Activated CD4-positive, alpha-beta memory T cell treated with anti-CD3 and anti-CD28 coated beads for 36 hours (primary cell): Measurements from ENCODE around the gene BTBD2. TPM values are rescaled to one million over a fixed set of nuclear protein-coding genes. Genes with fewer than 3 reads are reported as not detected.

Experiments used
- CTCF ChIA-PET: fragments of 350-600 bp; sonication (Branson Sonifier 250); formaldehyde crosslinking; loops from one replicate; lab custom pipeline; 2021; ENCODE audit warnings: antibody characterized with exemption, inconsistent platforms; lab: Charles Lee
- POLR2A ChIA-PET: fragments of 350-600 bp; sonication (Branson Sonifier 250); formaldehyde crosslinking; loops from one replicate; lab custom pipeline; 2021; ENCODE audit warnings: antibody characterized with exemption; lab: Charles Lee
- DNase-seq: peaks from one replicate; pipeline ENCODE4 v3.0.0-alpha.2; 2020
- H3K27ac Mint-ChIP-seq: one replicate; pipeline ENCODE4 v1.8.0; 2021; ENCODE audit warnings: mixed read lengths
- H3K27me3 Mint-ChIP-seq: one replicate; pipeline ENCODE4 v1.8.0; 2021; ENCODE audit warnings: mixed read lengths
- H3K36me3 Mint-ChIP-seq: one replicate; pipeline ENCODE4 v1.8.0; 2021; ENCODE audit warnings: mixed read lengths
- H3K4me1 Mint-ChIP-seq: one replicate; pipeline ENCODE4 v1.8.0; 2021; ENCODE audit warnings: low read depth, mixed read lengths
- H3K4me3 Mint-ChIP-seq: one replicate; pipeline ENCODE4 v1.8.0; 2021; ENCODE audit warnings: mild to moderate bottlenecking, mixed read lengths
- H3K9me3 Mint-ChIP-seq: one replicate; pipeline ENCODE4 v1.8.0; 2021; ENCODE audit warnings: mixed read lengths
- intact Hi-C: fragments of 100-400 bp; cut with micrococcal nuclease; formaldehyde crosslinking; loops from one replicate; pipeline ENCODE4 v1.15.1; 2023
- total RNA-seq, 2 experiments: library from RNA; stranded (reverse); gene quantifications; one replicate each; pipeline ENCODE4 v1.2.3, GENCODE V29; 2021

Gene BTBD2
- total RNA-seq, 2 experiments from 2014 or later, result 37.3 to 42.9 TPM

DNA sequence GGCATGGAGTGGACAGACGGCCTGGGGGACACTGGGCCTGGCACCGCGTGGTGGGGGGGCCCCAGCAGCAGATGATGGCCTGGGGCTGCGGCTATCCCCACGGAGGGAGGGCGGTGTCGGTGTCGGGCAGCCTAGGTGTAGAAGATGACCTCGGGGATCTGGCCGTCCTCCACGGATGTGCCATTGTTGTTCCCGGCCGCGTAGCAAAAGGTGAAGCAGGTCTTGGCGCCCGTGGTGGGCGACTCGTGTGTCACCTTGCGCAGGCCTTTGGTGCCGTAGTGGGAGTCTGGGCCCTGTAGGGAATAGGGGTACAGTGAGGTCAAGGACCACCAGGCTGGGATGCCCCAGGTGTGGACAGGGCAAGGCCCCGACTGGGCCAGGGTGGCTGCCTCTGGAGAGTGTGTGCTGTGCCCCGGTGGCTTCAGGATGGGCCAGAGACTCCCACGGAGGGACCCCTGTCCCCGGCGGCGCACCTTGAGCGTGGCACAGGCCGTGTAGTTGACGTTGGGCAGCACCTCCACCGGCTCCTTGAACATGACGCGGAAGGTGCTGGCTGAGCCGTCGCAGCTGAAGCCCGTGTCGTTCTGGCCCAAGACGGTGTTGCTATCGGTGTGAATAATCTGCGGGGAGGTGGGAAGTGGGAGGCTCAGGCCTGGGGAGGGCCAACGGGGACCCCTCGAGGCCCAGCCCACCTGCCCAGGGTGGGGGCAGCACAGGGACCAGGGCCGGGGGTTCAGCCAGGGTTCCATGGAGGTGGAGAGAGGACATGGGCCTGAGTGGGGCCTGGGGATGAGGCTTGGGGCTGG is 29.0 kb downstream of the BTBD2 start:
- intact Hi-C loops, result no loop called here
- ChIA-PET CTCF (no interaction called here), POLR2A (interaction anchor here (0.6 kb wide), 1 partner anchor 48 kb away, joined by 3 read pairs; no protein-coding TSS in a partner anchor)
- H3K9me3 Mint-ChIP-seq, result no peaks in the 10 kb centered on the region
- no peak overlapping the region for H3K27ac Mint-ChIP-seq
- no peak for DNase-seq
- H3K27me3 Mint-ChIP-seq, result no peaks in the 10 kb centered on the region
- peaks cover 20% of the 10 kb centered on the region for H3K36me3 Mint-ChIP-seq
- H3K4me3 Mint-ChIP-seq, result no peak overlapping the region
- H3K4me1 Mint-ChIP-seq, result no peaks in the 10 kb centered on the region

DNA sequence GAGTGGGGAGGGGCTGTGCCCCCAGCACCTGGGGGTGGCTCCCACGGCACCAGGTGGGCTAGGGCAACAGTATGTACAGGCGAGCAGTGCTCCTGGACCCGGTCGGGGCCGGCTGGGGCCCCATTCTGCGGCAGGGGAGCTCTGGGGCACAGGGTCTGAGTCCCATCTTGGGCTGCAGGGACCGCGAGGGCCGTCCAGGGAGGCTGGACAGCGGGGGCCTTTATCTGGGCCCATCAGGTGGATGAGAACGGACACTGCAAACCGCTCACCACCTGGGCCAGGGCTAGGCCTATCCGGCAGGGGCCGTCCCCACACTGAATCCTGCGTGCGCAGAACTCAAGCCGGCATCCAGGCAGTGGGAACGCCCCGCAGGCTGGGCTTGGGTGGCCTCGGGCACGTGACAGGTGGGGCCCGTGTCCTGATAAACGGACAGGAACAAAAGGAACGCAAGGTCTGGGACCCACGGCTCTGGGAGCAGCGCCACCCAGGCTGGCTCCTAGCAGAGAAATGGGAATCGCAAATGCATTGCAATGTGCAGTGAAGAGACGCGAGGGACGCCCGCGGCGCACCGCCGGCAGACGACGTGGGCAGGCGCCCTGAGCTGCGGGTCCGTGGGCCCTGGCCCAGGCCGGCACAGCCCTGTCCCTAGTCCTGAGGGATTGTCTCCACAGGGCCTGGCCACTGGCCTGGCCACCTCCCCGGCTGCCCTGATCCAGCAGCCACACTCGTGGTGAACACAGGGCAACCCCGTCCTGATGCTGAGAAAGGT is 29.7 kb downstream of the BTBD2 start:
- H3K36me3 Mint-ChIP-seq, result peaks cover 24% of the 10 kb centered on the region
- intact Hi-C loops, result no loop called here
- H3K4me3 Mint-ChIP-seq, result no peak overlapping the region
- ChIA-PET CTCF (no interaction called here), POLR2A (interaction anchor here (0.6 kb wide), 1 partner anchor 47 kb away, joined by 3 read pairs; no protein-coding TSS in a partner anchor)
- no peaks in the 10 kb centered on the region for H3K27me3 Mint-ChIP-seq
- no peak for DNase-seq
- H3K9me3 Mint-ChIP-seq, result no peaks in the 10 kb centered on the region
- H3K27ac Mint-ChIP-seq, result no peak overlapping the region
- H3K4me1 Mint-ChIP-seq, result no peaks in the 10 kb centered on the region

DNA sequence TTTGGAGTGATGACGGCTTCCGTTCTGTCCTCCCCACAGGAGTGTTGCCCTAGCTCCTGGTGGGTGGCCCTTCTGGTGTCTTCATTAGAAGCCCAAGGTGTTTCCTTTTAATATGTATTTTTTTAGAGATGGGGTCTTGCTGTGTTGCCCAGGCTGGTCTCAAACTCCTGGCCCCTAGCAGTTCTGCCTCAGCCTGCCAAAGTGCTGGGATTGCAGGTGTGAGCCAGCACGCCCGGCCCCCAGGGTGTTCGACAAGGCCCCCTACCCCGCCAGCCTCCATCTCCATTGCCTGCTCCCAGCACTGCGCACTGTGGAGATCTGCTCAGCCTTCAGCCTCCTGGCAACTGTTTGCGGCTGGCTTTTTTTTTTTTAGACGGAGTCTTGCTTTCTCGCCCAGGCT is 31.2 kb downstream of the BTBD2 start:
- DNase-seq, result no peak
- no peaks in the 10 kb centered on the region for H3K27me3 Mint-ChIP-seq
- POLR2A ChIA-PET, result no interaction called here
- no peak overlapping the region for H3K4me3 Mint-ChIP-seq
- no peaks in the 10 kb centered on the region for H3K4me1 Mint-ChIP-seq
- CTCF ChIA-PET, result no interaction called here
- no peak overlapping the region for H3K27ac Mint-ChIP-seq
- peaks cover 28% of the 10 kb centered on the region for H3K36me3 Mint-ChIP-seq
- intact Hi-C loops, result no loop called here
- H3K9me3 Mint-ChIP-seq, result no peaks in the 10 kb centered on the region

DNA sequence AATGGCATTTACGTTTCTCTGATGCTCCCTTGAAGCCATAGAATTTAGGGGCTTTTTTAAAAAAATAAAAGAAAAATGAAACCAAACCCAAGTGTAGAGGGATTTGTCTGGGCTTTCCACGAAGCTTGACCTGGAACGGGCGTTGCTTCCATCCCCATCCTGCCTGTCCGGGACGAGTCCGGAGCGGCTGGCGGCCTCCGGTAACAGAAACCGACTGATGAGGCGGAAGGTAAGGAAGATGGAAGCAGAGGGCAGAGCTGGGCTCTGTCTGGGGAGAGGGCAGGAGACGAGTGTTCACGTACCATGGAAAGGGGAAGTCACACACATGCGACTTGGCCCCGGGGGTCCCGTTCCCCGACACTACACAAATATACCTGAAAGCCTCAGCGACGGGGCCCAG is 34.3 kb downstream of the BTBD2 start:
- H3K4me3 Mint-ChIP-seq, result no peak overlapping the region
- intact Hi-C loops, result no loop called here
- H3K27ac Mint-ChIP-seq, result no peak overlapping the region
- no peaks in the 10 kb centered on the region for H3K27me3 Mint-ChIP-seq
- ChIA-PET POLR2A (no interaction called here), CTCF (interaction anchor here (0.8 kb wide), 1 partner anchor 51 kb away, joined by 4 read pairs; no protein-coding TSS in a partner anchor)
- H3K36me3 Mint-ChIP-seq, result peaks cover 21% of the 10 kb centered on the region
- no peak for DNase-seq
- H3K4me1 Mint-ChIP-seq, result no peaks in the 10 kb centered on the region
- no peaks in the 10 kb centered on the region for H3K9me3 Mint-ChIP-seq

DNA sequence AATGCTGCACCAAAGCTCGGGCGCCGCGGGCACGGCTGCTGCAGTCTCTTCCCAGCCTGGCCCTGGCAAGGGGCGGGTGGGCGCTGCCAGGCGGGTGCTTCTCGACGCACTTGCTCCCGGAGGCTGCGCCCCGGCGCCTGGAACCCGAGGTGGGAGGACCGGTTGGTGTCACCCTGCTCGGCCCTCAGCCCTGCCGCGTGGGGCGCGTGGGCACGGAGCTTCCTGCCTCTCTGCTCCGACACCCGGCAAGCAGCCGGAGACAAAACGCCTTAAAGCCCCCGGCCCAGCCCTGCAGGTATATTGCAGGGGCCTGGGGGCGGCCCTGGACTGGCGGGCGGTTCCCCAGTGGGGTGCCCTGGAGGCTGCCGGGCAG is 34.7 kb downstream of the BTBD2 start:
- Mint-ChIP-seq H3K27me3 (no peaks in the 10 kb centered on the region), H3K4me1 (no peaks in the 10 kb centered on the region), H3K4me3 (no peak overlapping the region), H3K27ac (no peak overlapping the region), H3K36me3 (peaks cover 18% of the 10 kb centered on the region), H3K9me3 (no peaks in the 10 kb centered on the region)
- ChIA-PET CTCF (interaction anchor here (0.8 kb wide), 1 partner anchor 51 kb away, joined by 4 read pairs; no protein-coding TSS in a partner anchor), POLR2A (no interaction called here)
- intact Hi-C loops, result no loop called here
- DNase-seq, result no peak

DNA sequence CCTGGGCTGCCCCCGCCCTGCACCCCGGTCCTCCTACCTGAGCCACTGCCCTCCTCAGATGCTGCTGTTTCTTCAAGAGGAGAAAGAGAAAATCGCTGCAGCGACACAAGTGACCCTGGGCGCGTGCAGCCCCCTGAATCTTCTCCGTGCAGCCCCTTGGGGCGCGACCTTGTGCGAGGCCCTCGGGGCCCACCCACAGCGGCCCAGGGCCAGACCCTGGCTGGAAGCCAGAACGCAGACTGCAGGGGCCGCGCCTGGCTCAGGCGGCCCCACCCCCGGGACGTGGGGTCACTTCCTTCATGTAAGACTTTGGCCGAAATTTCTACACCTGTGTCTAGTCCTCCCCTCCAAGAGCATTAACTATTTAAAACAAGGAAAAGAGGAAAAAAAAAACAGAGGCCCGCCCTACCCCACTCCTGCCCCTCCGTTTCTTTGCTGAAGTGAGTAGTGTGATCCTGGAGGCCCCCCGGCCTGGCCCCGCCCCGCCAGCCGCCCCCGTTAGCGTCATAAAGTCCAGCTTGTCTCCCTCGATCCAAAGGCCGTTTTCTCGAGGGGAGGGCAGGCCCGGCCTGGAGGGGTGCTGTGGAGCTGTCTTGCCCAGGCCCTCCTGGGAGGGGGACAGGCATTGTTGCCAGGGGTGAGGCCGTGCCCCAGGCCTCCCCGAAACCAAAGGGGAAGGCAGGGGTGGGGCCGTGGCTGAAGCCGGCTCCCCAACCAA is 35.3 kb downstream of the BTBD2 start:
- H3K4me3 Mint-ChIP-seq, result no peak overlapping the region
- H3K9me3 Mint-ChIP-seq, result no peaks in the 10 kb centered on the region
- CTCF ChIA-PET, result no interaction called here
- H3K36me3 Mint-ChIP-seq, result peaks cover 17% of the 10 kb centered on the region
- POLR2A ChIA-PET, result no interaction called here
- intact Hi-C loops, result no loop called here
- DNase-seq, result no peak
- no peak overlapping the region for H3K27ac Mint-ChIP-seq
- no peaks in the 10 kb centered on the region for H3K27me3 Mint-ChIP-seq
- no peaks in the 10 kb centered on the region for H3K4me1 Mint-ChIP-seq

DNA sequence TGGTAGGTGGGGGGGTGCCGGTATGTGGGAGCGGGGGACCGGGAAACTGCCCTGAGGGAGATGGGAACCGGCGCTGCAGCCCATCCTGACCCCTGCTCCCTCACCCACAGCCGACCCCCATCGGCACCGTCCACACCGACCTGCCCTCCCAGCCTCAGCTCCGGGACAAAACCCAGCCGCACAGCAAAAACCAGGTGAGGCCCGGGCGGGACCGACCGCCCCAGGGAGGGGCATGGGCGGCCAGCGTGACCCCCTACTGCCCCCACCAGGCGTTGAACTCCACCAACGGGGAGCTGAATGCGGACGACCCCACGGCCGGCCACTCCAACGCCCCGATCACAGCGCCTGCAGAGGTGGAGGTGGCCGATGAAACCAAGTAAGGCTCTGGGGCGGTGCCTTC is 35.9 kb downstream of the BTBD2 start:
- ChIA-PET CTCF (no interaction called here), POLR2A (no interaction called here)
- H3K27me3 Mint-ChIP-seq, result no peaks in the 10 kb centered on the region
- intact Hi-C loops, result no loop called here
- H3K4me1 Mint-ChIP-seq, result no peaks in the 10 kb centered on the region
- H3K4me3 Mint-ChIP-seq, result no peak overlapping the region
- H3K9me3 Mint-ChIP-seq, result no peaks in the 10 kb centered on the region
- H3K36me3 Mint-ChIP-seq, result peaks cover 17% of the 10 kb centered on the region
- no peak overlapping the region for H3K27ac Mint-ChIP-seq
- DNase-seq, result no peak

DNA sequence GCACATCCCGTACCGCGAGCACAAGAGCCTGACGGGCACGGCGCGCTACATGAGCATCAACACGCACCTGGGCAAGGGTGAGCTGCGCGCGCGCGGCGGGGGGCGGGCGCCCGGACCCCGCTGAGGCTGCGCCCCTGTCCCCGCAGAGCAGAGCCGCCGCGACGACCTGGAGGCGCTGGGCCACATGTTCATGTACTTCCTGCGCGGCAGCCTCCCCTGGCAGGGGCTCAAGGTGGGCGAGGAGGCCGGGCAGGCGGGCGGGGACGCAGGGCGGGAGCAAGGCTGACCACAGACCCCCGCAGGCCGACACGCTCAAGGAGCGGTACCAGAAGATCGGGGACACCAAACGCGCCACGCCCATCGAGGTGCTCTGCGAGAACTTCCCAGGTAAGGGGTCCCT is 36.5 kb downstream of the BTBD2 start:
- Mint-ChIP-seq H3K36me3 (peaks cover 17% of the 10 kb centered on the region), H3K4me1 (no peaks in the 10 kb centered on the region), H3K4me3 (no peak overlapping the region), H3K27me3 (no peaks in the 10 kb centered on the region), H3K9me3 (no peaks in the 10 kb centered on the region), H3K27ac (no peak overlapping the region)
- ChIA-PET POLR2A (no interaction called here), CTCF (no interaction called here)
- intact Hi-C loops, result no loop called here
- no peak for DNase-seq

DNA sequence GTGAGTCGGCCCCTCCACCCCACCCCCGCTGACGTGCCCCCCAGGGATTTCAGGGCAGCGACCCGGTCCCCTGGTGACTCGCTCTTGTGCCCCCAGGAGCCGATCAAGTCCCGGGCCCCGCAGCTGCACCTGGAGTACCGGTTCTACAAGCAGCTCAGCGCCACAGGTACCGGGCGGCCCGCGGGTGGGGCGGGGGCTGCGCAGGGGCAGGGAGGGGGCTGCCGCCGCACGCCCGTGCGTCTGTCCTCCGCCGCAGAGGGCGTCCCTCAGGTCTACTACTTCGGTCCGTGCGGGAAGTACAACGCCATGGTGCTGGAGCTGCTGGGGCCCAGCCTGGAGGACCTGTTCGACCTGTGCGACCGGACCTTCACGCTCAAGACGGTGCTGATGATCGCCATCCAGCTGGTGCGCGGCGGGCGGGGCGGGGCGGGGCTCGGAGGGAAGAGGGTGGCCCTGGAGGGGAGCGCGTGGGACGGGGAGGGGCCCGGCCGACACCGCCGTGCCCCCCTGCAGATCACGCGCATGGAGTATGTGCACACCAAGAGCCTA is 37.1 kb downstream of the BTBD2 start:
- CTCF ChIA-PET, result no interaction called here
- POLR2A ChIA-PET, result no interaction called here
- H3K27ac Mint-ChIP-seq, result no peak overlapping the region
- no peak overlapping the region for H3K4me3 Mint-ChIP-seq
- H3K4me1 Mint-ChIP-seq, result peaks cover 2% of the 10 kb centered on the region
- no peaks in the 10 kb centered on the region for H3K27me3 Mint-ChIP-seq
- H3K36me3 Mint-ChIP-seq, result peaks cover 16% of the 10 kb centered on the region
- no peak for DNase-seq
- intact Hi-C loops, result no loop called here
- no peaks in the 10 kb centered on the region for H3K9me3 Mint-ChIP-seq

DNA sequence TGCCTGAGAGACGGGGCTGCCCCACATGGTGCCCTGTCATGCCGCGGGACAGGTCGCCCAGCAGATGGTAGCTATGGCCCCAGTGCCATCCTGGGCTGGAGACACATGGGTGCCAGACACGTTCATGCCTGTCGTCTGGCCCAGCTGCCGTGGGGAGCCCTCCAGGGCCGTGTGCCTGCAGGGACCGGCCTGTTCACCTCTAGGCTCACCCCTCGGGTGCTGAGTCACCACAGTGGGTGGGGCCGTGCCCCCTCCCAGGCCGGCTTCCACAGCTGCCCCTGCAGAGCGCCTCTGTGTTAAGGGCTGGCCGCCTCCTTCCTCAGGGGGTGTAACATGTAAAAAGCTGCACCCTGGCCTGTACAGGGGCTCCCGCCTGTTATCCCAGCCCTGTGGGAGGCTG is 38.4 kb downstream of the BTBD2 start:
- intact Hi-C loops, result no loop called here
- Mint-ChIP-seq H3K9me3 (no peaks in the 10 kb centered on the region), H3K4me1 (peaks cover 6% of the 10 kb centered on the region), H3K4me3 (no peak overlapping the region), H3K27ac (no peak overlapping the region), H3K36me3 (peaks cover 14% of the 10 kb centered on the region), H3K27me3 (no peaks in the 10 kb centered on the region)
- ChIA-PET POLR2A (no interaction called here), CTCF (no interaction called here)
- DNase-seq, result no peak

DNA sequence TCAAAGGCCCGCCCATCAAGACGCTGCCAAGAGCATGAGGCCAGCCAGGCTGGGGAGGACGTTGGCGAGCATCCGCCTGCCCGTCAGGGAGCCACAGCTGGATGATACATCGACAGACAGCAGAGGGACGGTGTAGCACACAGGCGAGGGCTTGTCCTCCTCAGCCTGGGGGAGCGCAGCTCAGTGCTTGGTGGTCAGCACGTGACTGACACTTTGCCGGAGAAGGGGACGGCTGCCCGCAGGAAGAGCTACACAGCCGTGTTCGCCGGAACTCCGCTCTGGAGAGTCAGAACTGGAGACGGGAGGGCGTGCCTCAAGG is 40.4 kb downstream of the BTBD2 start:
- no peaks in the 10 kb centered on the region for H3K27me3 Mint-ChIP-seq
- peaks cover 6% of the 10 kb centered on the region for H3K4me1 Mint-ChIP-seq
- intact Hi-C loops, result no loop called here
- H3K36me3 Mint-ChIP-seq, result peaks cover 5% of the 10 kb centered on the region
- no peak overlapping the region for H3K4me3 Mint-ChIP-seq
- H3K9me3 Mint-ChIP-seq, result no peaks in the 10 kb centered on the region
- CTCF ChIA-PET, result interaction anchor here (1.6 kb wide), 1 partner anchor 45 kb away, joined by 5 read pairs; no protein-coding TSS in a partner anchor
- DNase-seq, result no peak
- POLR2A ChIA-PET, result no interaction called here
- no peak overlapping the region for H3K27ac Mint-ChIP-seq
